HepG2 (cell line): ENCODE results near the gene EXOC3L4. TPM values are rescaled to one million over a fixed set of nuclear protein-coding genes. Genes with fewer than 3 reads are reported as not detected.

Experiments used
- AGO1 ChIP-seq: fragments of 200-400 bp; formaldehyde crosslinking; IDR thresholded peaks from 2 replicates; pipeline ENCODE4 v1.6.1; 2017; ENCODE audit warnings: mild to moderate bottlenecking, low read depth, low read length, moderate library complexity; ENCODE audit not compliant: poor library complexity, severe bottlenecking
- FIP1L1 ChIP-seq: fragments of 200-400 bp; formaldehyde crosslinking; IDR thresholded peaks from 2 replicates; pipeline ENCODE4 v1.6.1; 2018; ENCODE audit warnings: low read depth, mild to moderate bottlenecking, low read length, moderate library complexity, borderline replicate concordance; ENCODE audit not compliant: insufficient read depth
- KDM2A ChIP-seq: sonication (generic); formaldehyde crosslinking; IDR thresholded peaks from 2 replicates; pipeline ENCODE4 v1.4.0; 2020; ENCODE audit warnings: low read depth, missing genetic modification reagents, borderline replicate concordance
- KLF16 ChIP-seq, 2 experiments: sonication (generic) in 1 of 2; formaldehyde crosslinking in 1 of 2; IDR thresholded peaks; 2 replicates each; pipeline versions ENCODE4 v1.6.1 to v1.8.0; 2016 to 2023; ENCODE audit warnings: missing genetic modification reagents in 2 of 2, missing compliant biosample characterization in 1 of 2
- MLLT10 ChIP-seq: sonication (generic); formaldehyde crosslinking; IDR thresholded peaks from 2 replicates; pipeline ENCODE4 v1.4.0; 2020; ENCODE audit warnings: missing genetic modification reagents
- NBN ChIP-seq: fragments of 450-650 bp; conservative IDR thresholded peaks from 2 replicates; pipeline ENCODE4 v1.6.1; 2017
- SIN3B ChIP-seq: fragments of 150-350 bp; IDR thresholded peaks from 2 replicates; pipeline ENCODE4 v1.6.1; 2014; ENCODE audit warnings: low read length
- ZBTB38 ChIP-seq: sonication (generic); formaldehyde crosslinking; IDR thresholded peaks from 2 replicates; pipeline ENCODE4 v1.5.1; 2020; ENCODE audit warnings: mild to moderate bottlenecking, missing genetic modification reagents
- ZNF557 ChIP-seq: sonication (generic); formaldehyde crosslinking; IDR thresholded peaks from 2 replicates; pipeline ENCODE4 v1.4.0; 2020; ENCODE audit warnings: missing genetic modification reagents
- ZNF564 ChIP-seq: sonication (generic); formaldehyde crosslinking; IDR thresholded peaks from 2 replicates; pipeline ENCODE4 v1.8.1; 2023; ENCODE audit warnings: mild to moderate bottlenecking, missing genetic modification reagents
- ZNF83 ChIP-seq: sonication (generic); formaldehyde crosslinking; IDR thresholded peaks from 2 replicates; pipeline ENCODE4 v1.4.0; 2020; ENCODE audit warnings: missing genetic modification reagents, mild to moderate bottlenecking, borderline replicate concordance
- polyA plus RNA-seq, 8 experiments: library from polyadenylated mRNA; depleted of rRNA in 3 of 8; stranded (reverse) in 7 of 8; unstranded in 1 of 8; fragments of >200 nt; fragmentation: Illumina TruSeq in 4 of 8; extraction: Trizol in 4 of 8; gene quantifications; 2 replicates each; pipeline versions ENCODE4 v1.2.1 to v1.2.3, GENCODE V29; 2011 to 2016; ENCODE audit warnings: low read depth in 4 of 8, missing spikeins in 1 of 8, mixed read lengths in 1 of 8; ENCODE audit not compliant: insufficient read depth in 1 of 8
- total RNA-seq, 5 experiments: library from RNA; depleted of rRNA; stranded (reverse); fragments of >200 nt; fragmentation: Illumina TruSeq; extraction: Trizol; gene quantifications; 2 replicates each; pipeline ENCODE4 v1.2.3, GENCODE V29; 2016; ENCODE audit warnings: low read depth in 1 of 5
- TF ChIP-seq, protein P1 (sequence below): sonication (generic); formaldehyde crosslinking; IDR thresholded peaks from 2 replicates; pipeline ENCODE4 v1.5.0; 2020; ENCODE audit warnings: mild to moderate bottlenecking, missing genetic modification reagents, borderline replicate concordance
- TF ChIP-seq, protein P2 (sequence below): fragments of 450-650 bp; IDR thresholded peaks from 2 replicates; pipeline ENCODE4 v1.6.1; 2017; ENCODE audit warnings: mild to moderate bottlenecking
- TF ChIP-seq, protein P3 (sequence below): IDR thresholded peaks from 2 replicates; pipeline ENCODE4 v1.4.0; 2020; ENCODE audit warnings: mild to moderate bottlenecking, missing genetic modification reagents
- TF ChIP-seq, protein P4 (sequence below): sonication (generic); formaldehyde crosslinking; IDR thresholded peaks from 2 replicates; pipeline ENCODE4 v1.4.0; 2020; ENCODE audit warnings: mild to moderate bottlenecking, missing genetic modification reagents

The EXOC3L4 gene
- total and polyA plus RNA-seq, 2 of the 13 experiments (the other 11 are each of a cell fraction or from before 2014, with no cell fraction given) = 11.8 to 27.0 TPM

- TF ChIP-seq, protein P1, sequence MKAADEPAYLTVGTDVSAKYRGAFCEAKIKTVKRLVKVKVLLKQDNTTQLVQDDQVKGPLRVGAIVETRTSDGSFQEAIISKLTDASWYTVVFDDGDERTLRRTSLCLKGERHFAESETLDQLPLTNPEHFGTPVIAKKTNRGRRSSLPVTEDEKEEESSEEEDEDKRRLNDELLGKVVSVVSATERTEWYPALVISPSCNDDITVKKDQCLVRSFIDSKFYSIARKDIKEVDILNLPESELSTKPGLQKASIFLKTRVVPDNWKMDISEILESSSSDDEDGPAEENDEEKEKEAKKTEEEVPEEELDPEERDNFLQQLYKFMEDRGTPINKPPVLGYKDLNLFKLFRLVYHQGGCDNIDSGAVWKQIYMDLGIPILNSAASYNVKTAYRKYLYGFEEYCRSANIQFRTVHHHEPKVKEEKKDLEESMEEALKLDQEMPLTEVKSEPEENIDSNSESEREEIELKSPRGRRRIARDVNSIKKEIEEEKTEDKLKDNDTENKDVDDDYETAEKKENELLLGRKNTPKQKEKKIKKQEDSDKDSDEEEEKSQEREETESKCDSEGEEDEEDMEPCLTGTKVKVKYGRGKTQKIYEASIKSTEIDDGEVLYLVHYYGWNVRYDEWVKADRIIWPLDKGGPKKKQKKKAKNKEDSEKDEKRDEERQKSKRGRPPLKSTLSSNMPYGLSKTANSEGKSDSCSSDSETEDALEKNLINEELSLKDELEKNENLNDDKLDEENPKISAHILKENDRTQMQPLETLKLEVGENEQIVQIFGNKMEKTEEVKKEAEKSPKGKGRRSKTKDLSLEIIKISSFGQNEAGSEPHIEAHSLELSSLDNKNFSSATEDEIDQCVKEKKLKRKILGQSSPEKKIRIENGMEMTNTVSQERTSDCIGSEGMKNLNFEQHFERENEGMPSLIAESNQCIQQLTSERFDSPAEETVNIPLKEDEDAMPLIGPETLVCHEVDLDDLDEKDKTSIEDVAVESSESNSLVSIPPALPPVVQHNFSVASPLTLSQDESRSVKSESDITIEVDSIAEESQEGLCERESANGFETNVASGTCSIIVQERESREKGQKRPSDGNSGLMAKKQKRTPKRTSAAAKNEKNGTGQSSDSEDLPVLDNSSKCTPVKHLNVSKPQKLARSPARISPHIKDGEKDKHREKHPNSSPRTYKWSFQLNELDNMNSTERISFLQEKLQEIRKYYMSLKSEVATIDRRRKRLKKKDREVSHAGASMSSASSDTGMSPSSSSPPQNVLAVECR (CRISPR knock-in tag) = peak; percentile 95
- TF ChIP-seq MLLT10 (CRISPR knock-in tag) (no peak), NBN (no peak), ZNF557 (CRISPR knock-in tag) (peak; percentile 58; the same call in 1 of the 2 replicates), ZNF83 (CRISPR knock-in tag) (no peak), KLF16 (CRISPR knock-in tag; IDR thresholded peaks at IDR 0.05) (no peak), KDM2A (CRISPR knock-in tag) (peak; percentile 95), ZNF564 (CRISPR knock-in tag) (no peak), SIN3B (no peak), AGO1 (peak; percentile 92), FIP1L1 (no peak), ZBTB38 (CRISPR knock-in tag) (peak; percentile 90)
- TF ChIP-seq, protein P2, sequence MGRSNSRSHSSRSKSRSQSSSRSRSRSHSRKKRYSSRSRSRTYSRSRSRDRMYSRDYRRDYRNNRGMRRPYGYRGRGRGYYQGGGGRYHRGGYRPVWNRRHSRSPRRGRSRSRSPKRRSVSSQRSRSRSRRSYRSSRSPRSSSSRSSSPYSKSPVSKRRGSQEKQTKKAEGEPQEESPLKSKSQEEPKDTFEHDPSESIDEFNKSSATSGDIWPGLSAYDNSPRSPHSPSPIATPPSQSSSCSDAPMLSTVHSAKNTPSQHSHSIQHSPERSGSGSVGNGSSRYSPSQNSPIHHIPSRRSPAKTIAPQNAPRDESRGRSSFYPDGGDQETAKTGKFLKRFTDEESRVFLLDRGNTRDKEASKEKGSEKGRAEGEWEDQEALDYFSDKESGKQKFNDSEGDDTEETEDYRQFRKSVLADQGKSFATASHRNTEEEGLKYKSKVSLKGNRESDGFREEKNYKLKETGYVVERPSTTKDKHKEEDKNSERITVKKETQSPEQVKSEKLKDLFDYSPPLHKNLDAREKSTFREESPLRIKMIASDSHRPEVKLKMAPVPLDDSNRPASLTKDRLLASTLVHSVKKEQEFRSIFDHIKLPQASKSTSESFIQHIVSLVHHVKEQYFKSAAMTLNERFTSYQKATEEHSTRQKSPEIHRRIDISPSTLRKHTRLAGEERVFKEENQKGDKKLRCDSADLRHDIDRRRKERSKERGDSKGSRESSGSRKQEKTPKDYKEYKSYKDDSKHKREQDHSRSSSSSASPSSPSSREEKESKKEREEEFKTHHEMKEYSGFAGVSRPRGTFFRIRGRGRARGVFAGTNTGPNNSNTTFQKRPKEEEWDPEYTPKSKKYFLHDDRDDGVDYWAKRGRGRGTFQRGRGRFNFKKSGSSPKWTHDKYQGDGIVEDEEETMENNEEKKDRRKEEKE = no peak
- TF ChIP-seq, protein P3, sequence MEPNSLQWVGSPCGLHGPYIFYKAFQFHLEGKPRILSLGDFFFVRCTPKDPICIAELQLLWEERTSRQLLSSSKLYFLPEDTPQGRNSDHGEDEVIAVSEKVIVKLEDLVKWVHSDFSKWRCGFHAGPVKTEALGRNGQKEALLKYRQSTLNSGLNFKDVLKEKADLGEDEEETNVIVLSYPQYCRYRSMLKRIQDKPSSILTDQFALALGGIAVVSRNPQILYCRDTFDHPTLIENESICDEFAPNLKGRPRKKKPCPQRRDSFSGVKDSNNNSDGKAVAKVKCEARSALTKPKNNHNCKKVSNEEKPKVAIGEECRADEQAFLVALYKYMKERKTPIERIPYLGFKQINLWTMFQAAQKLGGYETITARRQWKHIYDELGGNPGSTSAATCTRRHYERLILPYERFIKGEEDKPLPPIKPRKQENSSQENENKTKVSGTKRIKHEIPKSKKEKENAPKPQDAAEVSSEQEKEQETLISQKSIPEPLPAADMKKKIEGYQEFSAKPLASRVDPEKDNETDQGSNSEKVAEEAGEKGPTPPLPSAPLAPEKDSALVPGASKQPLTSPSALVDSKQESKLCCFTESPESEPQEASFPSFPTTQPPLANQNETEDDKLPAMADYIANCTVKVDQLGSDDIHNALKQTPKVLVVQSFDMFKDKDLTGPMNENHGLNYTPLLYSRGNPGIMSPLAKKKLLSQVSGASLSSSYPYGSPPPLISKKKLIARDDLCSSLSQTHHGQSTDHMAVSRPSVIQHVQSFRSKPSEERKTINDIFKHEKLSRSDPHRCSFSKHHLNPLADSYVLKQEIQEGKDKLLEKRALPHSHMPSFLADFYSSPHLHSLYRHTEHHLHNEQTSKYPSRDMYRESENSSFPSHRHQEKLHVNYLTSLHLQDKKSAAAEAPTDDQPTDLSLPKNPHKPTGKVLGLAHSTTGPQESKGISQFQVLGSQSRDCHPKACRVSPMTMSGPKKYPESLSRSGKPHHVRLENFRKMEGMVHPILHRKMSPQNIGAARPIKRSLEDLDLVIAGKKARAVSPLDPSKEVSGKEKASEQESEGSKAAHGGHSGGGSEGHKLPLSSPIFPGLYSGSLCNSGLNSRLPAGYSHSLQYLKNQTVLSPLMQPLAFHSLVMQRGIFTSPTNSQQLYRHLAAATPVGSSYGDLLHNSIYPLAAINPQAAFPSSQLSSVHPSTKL = no peak; the same call in 1 of the 2 replicates
- TF ChIP-seq, protein P4, sequence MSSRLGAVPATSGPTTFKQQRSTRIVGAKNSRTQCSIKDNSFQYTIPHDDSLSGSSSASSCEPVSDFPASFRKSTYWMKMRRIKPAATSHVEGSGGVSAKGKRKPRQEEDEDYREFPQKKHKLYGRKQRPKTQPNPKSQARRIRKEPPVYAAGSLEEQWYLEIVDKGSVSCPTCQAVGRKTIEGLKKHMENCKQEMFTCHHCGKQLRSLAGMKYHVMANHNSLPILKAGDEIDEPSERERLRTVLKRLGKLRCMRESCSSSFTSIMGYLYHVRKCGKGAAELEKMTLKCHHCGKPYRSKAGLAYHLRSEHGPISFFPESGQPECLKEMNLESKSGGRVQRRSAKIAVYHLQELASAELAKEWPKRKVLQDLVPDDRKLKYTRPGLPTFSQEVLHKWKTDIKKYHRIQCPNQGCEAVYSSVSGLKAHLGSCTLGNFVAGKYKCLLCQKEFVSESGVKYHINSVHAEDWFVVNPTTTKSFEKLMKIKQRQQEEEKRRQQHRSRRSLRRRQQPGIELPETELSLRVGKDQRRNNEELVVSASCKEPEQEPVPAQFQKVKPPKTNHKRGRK = no peak
These were observed 9.2 kb downstream of the EXOC3L4 start (continued) for GRCh38 chr14:103103461-103104388.
